Fibroblast of skin of right biceps (primary cell): Measurements from ENCODE around the gene TRAPPC2.

ENCODE experiments used
- DNase-seq: peaks from one replicate; pipeline ENCODE4 v3.0.0-alpha.2; 2013

The TRAPPC2 gene

DNA sequence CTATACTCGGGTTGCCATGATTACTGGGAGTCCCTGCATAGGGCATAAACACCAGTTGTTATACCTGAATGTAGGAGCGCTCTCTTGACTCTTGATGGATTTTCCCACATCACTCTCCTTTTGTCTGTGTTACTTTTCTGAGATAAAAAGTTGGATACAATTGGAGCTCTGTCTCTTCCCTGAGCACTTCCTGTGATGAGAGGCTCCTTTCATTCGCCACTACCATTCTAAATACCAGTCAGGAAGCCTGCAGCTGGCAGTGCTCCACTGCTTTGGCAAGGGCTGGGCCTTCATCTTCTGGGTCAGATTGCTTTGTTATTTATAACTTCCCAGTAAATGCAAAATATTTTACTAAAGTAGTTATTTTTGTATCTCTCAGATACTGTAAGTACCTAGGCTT lies 67.6 kb downstream of the TRAPPC2 start:
- no peak for DNase-seq

- DNase-seq = no peak
These were observed 70.4 kb downstream of the TRAPPC2 start for GRCh38 chrX:13664020-13664419.

- peak; percentile 49 for DNase-seq
These were observed 72.0 kb downstream of the TRAPPC2 start for GRCh38 chrX:13662355-13662791.
